Ishikawa (cell line): Measurements from ENCODE around the gene MAOB.

Experiments
- CEBPB ChIP-seq: IDR thresholded peaks from 2 replicates; pipeline ENCODE4 v1.6.1; 2012
- CREB1 ChIP-seq: IDR thresholded peaks from 2 replicates; pipeline ENCODE4 v1.6.1; 2012; ENCODE audit warnings: low read depth
- EP300 ChIP-seq: IDR thresholded peaks from 2 replicates; pipeline ENCODE4 v1.6.1; 2012; ENCODE audit warnings: borderline replicate concordance
- MAX ChIP-seq: IDR thresholded peaks from 2 replicates; pipeline ENCODE4 v1.6.1; 2012
- NFIC ChIP-seq: IDR thresholded peaks from 2 replicates; pipeline ENCODE4 v1.6.1; 2012
- RAD21 ChIP-seq: IDR thresholded peaks from 2 replicates; pipeline ENCODE4 v1.6.1; 2012; ENCODE audit warnings: low read depth
- REST ChIP-seq: IDR thresholded peaks from 2 replicates; pipeline ENCODE4 v1.6.1; 2012; ENCODE audit warnings: low read depth, mild to moderate bottlenecking
- TAF1 ChIP-seq: IDR thresholded peaks from 2 replicates; pipeline ENCODE4 v1.6.1; 2012; ENCODE audit warnings: low read depth, mild to moderate bottlenecking
- USF1 ChIP-seq: IDR thresholded peaks from 2 replicates; pipeline ENCODE4 v1.6.1; 2012
- YY1 ChIP-seq: IDR thresholded peaks from 2 replicates; pipeline ENCODE4 v1.6.1; 2012; ENCODE audit warnings: low read depth
- ZBTB7A ChIP-seq: IDR thresholded peaks from 2 replicates; pipeline ENCODE4 v1.6.1; 2012; ENCODE audit warnings: low read depth

GRCh38 chrX:43870758-43871419 is 11.4 kb downstream of the MAOB start:
- TF ChIP-seq EP300 (no peak), RAD21 (no peak), CREB1 (no peak), TAF1 (no peak), REST (no peak), MAX (no peak), CEBPB (no peak), ZBTB7A (no peak), YY1 (no peak), USF1 (no peak), NFIC (no peak)
